Aorta (tissue), 5 donors: Measurements from ENCODE around the gene NXF2B. TPM values are rescaled to one million over a fixed set of nuclear protein-coding genes. Genes with fewer than 3 reads are reported as not detected.
"Not testable (repeated sequence)": the region's sequence is repeated elsewhere in the genome, so short reads cannot be mapped to it uniquely, and the experiment has no call there.

Experiments
- ATAC-seq: fragments of 200-7000 bp; cut with Tn5 transposase; one replicate; pipeline ENCODE4 v1.9.1; 2022; ENCODE audit warnings: moderate library complexity; ENCODE audit not compliant: low FRiP score
- DNase-seq, 2 donors: peaks; one replicate each; pipeline ENCODE4 v3.0.0-alpha.2; 2020
- H3K27ac ChIP-seq, 2 donors: one replicate each; pipeline ENCODE4 v1.5.1; 2013; ENCODE audit warnings: low read length in 2 of 2, mild to moderate bottlenecking in 2 of 2, moderate library complexity in 2 of 2, control low read depth in 1 of 2, inconsistent platforms in 1 of 2, low read depth in 1 of 2
- H3K27me3 ChIP-seq, 2 donors: one replicate each; pipeline ENCODE4 v1.6.1; 2013; ENCODE audit warnings: control low read depth in 1 of 2, low read length in 1 of 2, mild to moderate bottlenecking in 1 of 2, moderate library complexity in 1 of 2; ENCODE audit not compliant: insufficient read depth in 2 of 2, control insufficient read depth in 1 of 2
- H3K36me3 ChIP-seq, 2 donors: one replicate each; pipeline ENCODE4 v1.6.1; 2013; ENCODE audit warnings: control low read depth in 1 of 2, low read length in 1 of 2, mild to moderate bottlenecking in 1 of 2; ENCODE audit not compliant: insufficient read depth in 2 of 2, control insufficient read depth in 1 of 2
- H3K4me1 ChIP-seq, 2 donors: one replicate each; pipeline ENCODE4 v1.6.1; 2013; ENCODE audit warnings: low read length in 2 of 2, control low read depth in 1 of 2, mild to moderate bottlenecking in 1 of 2, moderate library complexity in 1 of 2; ENCODE audit not compliant: insufficient read depth in 2 of 2, control insufficient read depth in 1 of 2
- H3K4me3 ChIP-seq, 2 donors: one replicate each; pipeline ENCODE4 v1.5.1; 2013; ENCODE audit warnings: low read length in 2 of 2, control low read depth in 1 of 2, mild to moderate bottlenecking in 1 of 2
- H3K9me3 ChIP-seq: one replicate; pipeline ENCODE4 v1.6.1; 2013; ENCODE audit warnings: mild to moderate bottlenecking, low read length; ENCODE audit not compliant: control insufficient read depth
- whole genome bisulfite sequencing, 2 donors: extraction: QIAGEN DNeasy Blood & Tissue Kit; methylation state at CpG; one replicate each; pipeline ENCODE4 v1.1.7; 2013; 5-methylcytosine and 5-hydroxymethylcytosine counted together
- intact Hi-C, 2 donors: fragments of 100-400 bp; cut with DNase I; formaldehyde crosslinking; loops; one replicate each; pipeline versions ENCODE4 v1.14.2 to v1.15.0; 2022
- long read RNA-seq, 2 donors: library from polyadenylated mRNA; unstranded; transcript quantifications; one replicate each; pipeline ENCODE4 v2.0.0, GENCODE V29; 2020 to 2021
- polyA plus RNA-seq, 2 donors: library from polyadenylated mRNA; stranded (reverse); fragments of 200-250 nt; gene quantifications; one replicate each; pipeline ENCODE4 v1.2.3, GENCODE V29; 2013
- total RNA-seq, 2 donors: library from RNA; stranded (reverse); fragmentation: NEBNext Ultra II Directional; extraction: Animal tissue kit (Norgen Biotek cat#: 25700); gene quantifications; one replicate each; pipeline ENCODE4 v1.2.1, GENCODE V29; 2021
- donor health status: healthy with polysubstance abuse.
- donor health status: Bipolar disorder and iron deficiency.
- donor health status: DM: no; HTN: no; CAD: no.
- donor health status: DM: no; HTN: no; CAD: no.
- donor health status: DM: yes; HTN: yes; CAD: no.

The NXF2B gene, protein sequence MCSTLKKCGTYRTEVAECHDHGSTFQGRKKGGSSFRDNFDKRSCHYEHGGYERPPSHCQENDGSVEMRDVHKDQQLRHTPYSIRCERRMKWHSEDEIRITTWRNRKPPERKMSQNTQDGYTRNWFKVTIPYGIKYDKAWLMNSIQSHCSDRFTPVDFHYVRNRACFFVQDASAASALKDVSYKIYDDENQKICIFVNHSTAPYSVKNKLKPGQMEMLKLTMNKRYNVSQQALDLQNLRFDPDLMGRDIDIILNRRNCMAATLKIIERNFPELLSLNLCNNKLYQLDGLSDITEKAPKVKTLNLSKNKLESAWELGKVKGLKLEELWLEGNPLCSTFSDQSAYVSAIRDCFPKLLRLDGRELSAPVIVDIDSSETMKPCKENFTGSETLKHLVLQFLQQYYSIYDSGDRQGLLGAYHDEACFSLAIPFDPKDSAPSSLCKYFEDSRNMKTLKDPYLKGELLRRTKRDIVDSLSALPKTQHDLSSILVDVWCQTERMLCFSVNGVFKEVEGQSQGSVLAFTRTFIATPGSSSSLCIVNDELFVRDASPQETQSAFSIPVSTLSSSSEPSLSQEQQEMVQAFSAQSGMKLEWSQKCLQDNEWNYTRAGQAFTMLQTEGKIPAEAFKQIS
- total RNA-seq (not detected), polyA plus RNA-seq (not detected)
- long read RNA-seq, donor 1, result 0 reads
- long read RNA-seq, donor 2, result 0 reads

DNA sequence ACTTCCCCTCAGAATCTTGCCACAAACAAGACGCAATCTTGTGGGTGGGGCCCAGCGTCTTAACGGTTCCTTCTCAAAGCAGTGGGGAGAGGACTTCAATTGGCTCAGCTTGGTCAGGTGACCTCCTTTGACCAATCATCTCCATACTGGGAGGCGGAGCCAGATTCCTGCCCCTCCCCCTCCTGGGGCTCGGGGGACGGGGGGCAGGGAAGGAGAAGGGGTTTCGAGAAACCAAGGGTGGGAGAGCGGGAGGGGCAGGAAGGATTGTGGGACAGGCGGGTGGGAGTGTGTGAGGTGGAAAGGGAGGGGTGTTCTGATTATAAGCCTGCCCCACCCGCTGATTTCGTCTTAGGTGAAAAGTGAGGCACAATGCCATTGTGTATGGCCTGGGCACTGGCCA, at the start of gene NXF2B:
NXF2B (minus strand) TSS at position 101 of the 400 bp plus-strand sequence. CDS start 59,972 bp downstream, outside the sequence.
- DNase-seq, H3K9me3 ChIP-seq, H3K4me1 ChIP-seq, ATAC-seq, H3K27ac ChIP-seq, H3K36me3 ChIP-seq, intact Hi-C loops, H3K4me3 ChIP-seq, H3K27me3 ChIP-seq: not testable (repeated sequence)
- WGBS, 2 donors, result no CpG with 5 or more reads among the region's 11 CpGs

DNA sequence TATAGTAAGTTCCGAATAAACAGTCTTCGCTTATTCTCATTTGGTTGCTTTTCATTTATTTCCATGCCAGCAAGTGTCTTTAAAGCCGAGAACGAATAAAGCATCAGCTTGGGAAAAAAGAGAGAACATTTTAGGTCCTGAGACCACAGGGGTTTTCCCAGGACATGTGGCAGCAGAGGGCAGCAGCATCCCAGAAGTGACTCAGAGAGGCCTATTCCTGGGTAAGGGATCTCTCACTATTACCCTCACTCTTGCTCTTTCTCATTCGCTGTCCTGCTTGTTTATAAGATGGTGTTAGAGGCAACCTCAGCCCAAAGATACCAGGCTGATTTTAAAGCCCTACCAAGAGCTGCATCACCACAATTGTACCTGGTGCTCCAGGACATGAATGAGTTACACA, 39.0 kb upstream of the NXF2B start:
- DNase-seq, H3K36me3 ChIP-seq, H3K4me1 ChIP-seq, H3K27me3 ChIP-seq, ATAC-seq, H3K27ac ChIP-seq, H3K9me3 ChIP-seq, H3K4me3 ChIP-seq, intact Hi-C loops: not testable (repeated sequence)
- WGBS, 2 donors, result 7 to 36% methylated on average over 2 of the region's 5 CpGs

DNA sequence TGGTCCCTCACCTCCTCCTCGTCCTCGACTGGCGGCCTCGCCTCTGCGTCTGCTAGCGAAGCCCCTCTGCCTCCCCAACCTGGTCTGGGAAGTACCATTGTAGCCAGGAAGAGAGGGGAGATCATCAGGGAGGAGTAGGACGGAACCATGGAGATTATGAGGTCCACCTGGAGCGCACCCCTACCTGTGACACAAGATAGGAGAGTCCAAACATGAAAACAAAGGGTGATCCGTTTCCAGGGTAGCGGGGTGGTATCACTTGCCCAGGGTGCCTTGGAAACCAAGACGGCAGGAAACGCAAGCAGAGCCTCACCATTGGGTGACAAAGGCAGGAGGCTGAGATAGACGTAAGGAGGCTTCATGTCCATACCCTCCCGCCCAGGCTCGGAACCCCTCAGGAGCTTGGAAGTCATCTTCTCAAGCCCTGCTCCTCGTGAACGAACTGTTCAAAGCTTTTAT, 32.0 kb upstream of the NXF2B start, which contains the start of gene TCP11X2:
TCP11X2 (minus strand) TSS at position 51 of the 459 bp plus-strand sequence.
- intact Hi-C loops, H3K9me3 ChIP-seq, H3K27me3 ChIP-seq, DNase-seq, H3K36me3 ChIP-seq, ATAC-seq, H3K27ac ChIP-seq, H3K4me1 ChIP-seq, H3K4me3 ChIP-seq: not testable (repeated sequence)
- 61 to 74% methylated on average over 7 of the region's 17 CpGs for WGBS, 2 donors

DNA sequence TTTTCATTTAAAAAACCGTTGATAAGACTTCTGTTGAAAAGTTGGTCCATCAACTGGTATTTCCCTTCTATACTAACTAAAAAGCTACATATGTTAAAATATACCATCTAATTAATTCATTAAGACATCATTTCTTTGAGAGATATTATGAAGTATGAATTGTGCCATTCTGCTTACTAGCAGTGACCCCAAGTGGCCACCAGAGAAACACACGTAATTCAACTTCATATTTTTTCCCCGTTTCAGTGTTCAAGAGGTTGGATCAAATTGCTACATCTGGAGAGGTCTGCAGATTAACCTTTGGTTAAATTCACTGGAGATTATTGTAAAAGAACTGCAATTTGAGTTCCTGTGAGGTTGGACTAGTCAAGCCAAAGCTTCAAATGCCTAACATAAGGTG, 30.4 kb upstream of the NXF2B start:
- H3K9me3 ChIP-seq, DNase-seq, H3K36me3 ChIP-seq, ATAC-seq, H3K27me3 ChIP-seq, H3K4me1 ChIP-seq, H3K27ac ChIP-seq, intact Hi-C loops, H3K4me3 ChIP-seq: not testable (repeated sequence)
- no CpG with 5 or more reads among the region's 3 CpGs for WGBS, 2 donors

DNA sequence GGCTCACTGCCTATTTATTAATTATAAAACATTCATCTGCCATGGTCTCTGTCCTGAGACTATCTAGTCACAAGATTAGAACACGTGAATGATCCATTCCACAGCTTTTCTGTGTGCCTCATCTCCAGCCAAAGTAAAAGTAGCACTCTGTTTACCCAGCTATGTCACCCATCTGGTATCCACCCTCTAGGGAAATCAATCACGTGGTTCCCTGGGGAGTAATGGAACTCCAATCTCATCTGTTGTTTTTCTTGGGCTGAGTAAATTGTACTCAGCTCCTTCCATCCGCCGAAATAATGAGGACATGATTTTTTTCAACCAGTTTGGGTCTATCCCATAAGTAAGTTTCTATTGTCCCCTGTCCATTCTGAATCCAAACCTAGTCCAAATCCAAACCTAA, 18.8 kb upstream of the NXF2B start:
- WGBS, 2 donors, result no CpG with 5 or more reads among the region's 4 CpGs
- DNase-seq, H3K4me1 ChIP-seq, H3K27ac ChIP-seq, H3K27me3 ChIP-seq, H3K4me3 ChIP-seq, intact Hi-C loops, H3K9me3 ChIP-seq, H3K36me3 ChIP-seq: not testable (repeated sequence)
- ATAC-seq, result peak; percentile 56

DNA sequence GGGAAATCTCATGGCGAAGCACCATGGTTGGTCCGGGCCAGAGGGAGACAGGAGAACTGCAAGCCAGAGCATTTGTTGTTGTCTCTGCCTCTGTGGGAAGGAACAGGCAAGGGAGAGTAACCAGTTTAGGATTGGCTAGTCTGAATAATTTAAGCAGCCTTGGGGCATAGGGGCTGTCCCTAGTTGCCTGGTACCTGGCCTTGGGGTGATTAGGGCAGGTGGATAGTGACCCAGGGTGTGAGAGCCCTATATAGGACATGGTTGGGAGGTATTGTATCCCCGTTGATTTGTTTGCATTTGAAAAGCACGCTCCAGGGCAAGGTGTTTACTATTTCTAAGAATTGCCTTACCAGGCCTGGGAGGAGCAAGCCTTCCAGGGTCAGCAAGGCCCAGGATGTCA, 25.3 kb downstream of the NXF2B start:
- H3K4me3 ChIP-seq, DNase-seq, intact Hi-C loops, H3K9me3 ChIP-seq, H3K36me3 ChIP-seq, H3K27ac ChIP-seq, H3K4me1 ChIP-seq, ATAC-seq, H3K27me3 ChIP-seq: not testable (repeated sequence)
- WGBS, 2 donors, result no CpG with 5 or more reads among the region's 4 CpGs

DNA sequence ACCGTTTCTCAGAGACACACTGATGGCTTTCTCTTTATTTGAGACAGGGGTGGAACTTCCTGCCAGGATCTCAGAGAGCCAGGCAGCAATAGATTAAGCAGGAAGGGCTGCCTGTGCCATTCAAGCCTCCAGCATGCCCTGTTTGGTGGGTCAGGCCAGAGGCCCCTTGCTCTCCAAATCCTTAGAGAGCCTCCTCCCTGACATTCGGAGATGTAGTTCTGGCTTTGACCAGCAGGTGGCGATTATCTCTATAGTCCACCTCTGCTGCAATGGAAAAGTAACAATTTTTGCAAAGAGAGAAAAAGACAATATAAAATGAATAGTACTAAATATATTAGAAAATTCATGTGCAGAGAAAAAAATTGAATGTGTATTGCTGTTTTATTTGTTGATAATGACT, 93.9 kb downstream of the NXF2B start:
- peak; percentile 71 to 84 for DNase-seq
- WGBS, 2 donors, result 26 to 33% methylated on average over 3 of the region's 3 CpGs
- no peaks in the 10 kb centered on the region for H3K36me3 ChIP-seq

DNA sequence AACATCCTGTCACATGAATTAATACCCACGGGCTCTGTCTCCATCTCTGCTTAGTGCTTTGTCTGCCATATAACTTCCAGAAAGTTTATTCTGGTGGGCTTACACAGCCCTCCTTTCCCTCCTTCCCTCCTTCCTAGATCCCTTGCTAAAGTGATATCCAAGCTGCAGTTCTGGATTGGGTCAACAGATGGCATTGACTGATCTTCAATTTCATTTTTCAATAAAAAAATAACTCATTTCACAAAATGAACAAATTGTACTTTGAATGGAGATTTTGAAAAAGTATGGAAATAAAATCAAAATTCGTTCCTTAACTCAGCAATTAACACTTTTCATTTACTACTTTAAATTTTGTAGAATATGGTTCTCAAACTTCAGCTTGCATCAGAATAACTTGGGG, 97.9 kb downstream of the NXF2B start:
- ATAC-seq (no peak), DNase-seq (no peak)
- no peaks in the 10 kb centered on the region for H3K36me3 ChIP-seq
- no peak overlapping the region for H3K4me3 ChIP-seq
- intact Hi-C loops, result no loop called here
- no peaks in the 10 kb centered on the region for H3K9me3 ChIP-seq
- no peak overlapping the region for H3K27ac ChIP-seq
- no peaks in the 10 kb centered on the region for H3K27me3 ChIP-seq
- H3K4me1 ChIP-seq, result no peaks in the 10 kb centered on the region
- WGBS, 2 donors, result 17 to 23% methylated on average over 2 of the region's 2 CpGs

More for the DNA sequence above, 93.9 kb downstream of the NXF2B start:
- intact Hi-C loops, result no loop called here
- Histone ChIP-seq H3K4me3 (no peak overlapping the region), H3K9me3 (no peaks in the 10 kb centered on the region), H3K27ac (no peak overlapping the region), H3K27me3 (no peaks in the 10 kb centered on the region), H3K4me1 (no peaks in the 10 kb centered on the region)
- ATAC-seq, result no peak
